GM12878 (cell line): ENCODE measurements around the gene ATP6V0E1.

Source experiments
- BRCA1 ChIP-seq: IDR thresholded peaks from 2 replicates; pipeline ENCODE4 v1.6.1; 2011; ENCODE audit warnings: low read depth, low read length, improper control_type of control experiment
- EGR1 ChIP-seq, 2 experiments: IDR thresholded peaks; 1 replicate in 1 of 2; 2 replicates in 1 of 2; pipeline ENCODE4 v1.6.1; 2011 to 2012; ENCODE audit warnings: low read depth in 2 of 2, low read length in 2 of 2, borderline replicate concordance in 1 of 2, mild to moderate bottlenecking in 1 of 2, moderate library complexity in 1 of 2
- GATAD2B ChIP-seq: fragments of 450-650 bp; conservative IDR thresholded peaks from 2 replicates; pipeline ENCODE4 v1.6.1; 2017; ENCODE audit warnings: low read depth, mild to moderate bottlenecking, moderate library complexity
- IKZF2 ChIP-seq, 2 experiments: fragments of 450-650 bp; IDR thresholded peaks; 2 replicates each; pipeline ENCODE4 v1.6.1; 2017; ENCODE audit warnings: mild to moderate bottlenecking in 2 of 2, moderate library complexity in 2 of 2
- MAX ChIP-seq: IDR thresholded peaks from 2 replicates; pipeline ENCODE4 v1.6.1; 2012; ENCODE audit warnings: low read depth, low read length, improper control_type of control experiment
- MXI1 ChIP-seq: fragments of 150-350 bp; IDR thresholded peaks from 2 replicates; pipeline ENCODE4 v1.6.1; 2011; ENCODE audit warnings: low read depth, mild to moderate bottlenecking, inconsistent platforms, low read length, improper control_type of control experiment
- POLR2A ChIP-seq: IDR thresholded peaks from 2 replicates; pipeline ENCODE4 v1.6.1; 2011; ENCODE audit warnings: low read depth, mild to moderate bottlenecking, low read length
- RAD21 ChIP-seq: IDR thresholded peaks from 2 replicates; pipeline ENCODE4 v1.6.1; 2011; ENCODE audit warnings: mild to moderate bottlenecking, low read depth, low read length, moderate library complexity; ENCODE audit not compliant: insufficient read depth
- YY1 ChIP-seq: IDR thresholded peaks from 2 replicates; pipeline ENCODE4 v1.6.1; 2011; ENCODE audit warnings: low read depth, mild to moderate bottlenecking, low read length
- ZNF207 ChIP-seq: fragments of 450-650 bp; IDR thresholded peaks from 2 replicates; pipeline ENCODE4 v1.6.1; 2014; ENCODE audit warnings: antibody characterized with exemption, mild to moderate bottlenecking, borderline replicate concordance
- ZNF24 ChIP-seq: fragments of 450-650 bp; IDR thresholded peaks from 2 replicates; pipeline ENCODE4 v1.6.1; 2017; ENCODE audit warnings: antibody characterized with exemption, mild to moderate bottlenecking
- TF ChIP-seq, protein P1 (sequence below), 3 experiments: IDR thresholded peaks in 2 of 3; conservative IDR thresholded peaks in 1 of 3; 2 replicates each; pipeline ENCODE4 v1.5.1; 2011; ENCODE audit warnings: low read depth in 3 of 3, low read length in 3 of 3, mild to moderate bottlenecking in 3 of 3, control low read depth in 2 of 3, moderate library complexity in 2 of 3, inconsistent platforms in 1 of 3, mixed read lengths in 1 of 3; ENCODE audit not compliant: control insufficient read depth in 2 of 3, insufficient read depth in 1 of 3; ENCODE audit errors: extremely low read depth in 1 of 3

DNA sequence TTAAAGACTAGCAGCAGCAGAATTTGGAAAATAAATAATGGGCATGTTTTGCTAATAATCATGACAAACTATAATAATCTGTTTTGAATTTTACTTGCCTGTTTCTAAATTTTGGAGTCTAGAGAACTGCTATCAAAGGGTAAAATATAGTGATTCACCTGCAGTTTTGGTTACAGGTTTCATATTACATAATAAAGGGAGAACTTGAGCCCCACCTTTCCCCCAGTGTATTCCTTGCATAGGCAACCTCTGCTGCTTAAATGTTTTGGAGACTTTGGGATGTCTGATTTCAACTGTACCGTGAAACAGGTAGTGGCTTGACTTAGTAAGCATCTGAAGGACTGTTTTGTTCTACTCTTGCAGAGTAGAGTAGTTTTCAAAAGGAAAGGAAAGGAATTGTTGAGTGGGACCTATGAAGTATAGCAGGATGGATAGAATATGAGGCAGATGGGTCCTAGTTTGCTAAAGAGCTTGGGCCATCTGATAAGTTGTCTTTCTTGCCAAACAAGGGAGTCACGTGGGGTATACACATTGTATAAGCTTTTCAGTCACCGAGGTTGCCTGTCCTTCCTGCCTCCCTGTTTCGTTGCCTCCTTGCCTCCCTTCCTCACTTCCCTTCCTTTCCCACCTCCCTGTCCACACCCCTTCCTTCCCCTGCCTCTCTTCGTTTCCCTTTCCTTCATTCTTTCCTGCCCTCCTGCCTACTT lies 91.7 kb downstream of the ATP6V0E1 start:
- TF ChIP-seq YY1 (no peak), IKZF2 (IDR thresholded peaks at IDR 0.05) (no peak), MXI1 (no peak), RAD21 (no peak), ZNF24 (no peak), EGR1 (IDR thresholded peaks at IDR 0.05; ENCODE audit: borderline replicate concordance in 1 of 2, low read depth in 2 of 2, low read length in 2 of 2) (no peak), BRCA1 (no peak), POLR2A (no peak), ZNF207 (no peak), MAX (no peak), GATAD2B (no peak)
- TF ChIP-seq, protein P1, sequence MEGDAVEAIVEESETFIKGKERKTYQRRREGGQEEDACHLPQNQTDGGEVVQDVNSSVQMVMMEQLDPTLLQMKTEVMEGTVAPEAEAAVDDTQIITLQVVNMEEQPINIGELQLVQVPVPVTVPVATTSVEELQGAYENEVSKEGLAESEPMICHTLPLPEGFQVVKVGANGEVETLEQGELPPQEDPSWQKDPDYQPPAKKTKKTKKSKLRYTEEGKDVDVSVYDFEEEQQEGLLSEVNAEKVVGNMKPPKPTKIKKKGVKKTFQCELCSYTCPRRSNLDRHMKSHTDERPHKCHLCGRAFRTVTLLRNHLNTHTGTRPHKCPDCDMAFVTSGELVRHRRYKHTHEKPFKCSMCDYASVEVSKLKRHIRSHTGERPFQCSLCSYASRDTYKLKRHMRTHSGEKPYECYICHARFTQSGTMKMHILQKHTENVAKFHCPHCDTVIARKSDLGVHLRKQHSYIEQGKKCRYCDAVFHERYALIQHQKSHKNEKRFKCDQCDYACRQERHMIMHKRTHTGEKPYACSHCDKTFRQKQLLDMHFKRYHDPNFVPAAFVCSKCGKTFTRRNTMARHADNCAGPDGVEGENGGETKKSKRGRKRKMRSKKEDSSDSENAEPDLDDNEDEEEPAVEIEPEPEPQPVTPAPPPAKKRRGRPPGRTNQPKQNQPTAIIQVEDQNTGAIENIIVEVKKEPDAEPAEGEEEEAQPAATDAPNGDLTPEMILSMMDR (IDR thresholded peaks at IDR 0.05 in 2 of 3, conservative IDR thresholded peaks at IDR 0.05 in 1 of 3; ENCODE audit: control insufficient read depth in 2 of 3, extremely low read depth in 1 of 3, insufficient read depth in 1 of 3, low read depth in 3 of 3, low read length in 3 of 3), result no peak
